ENCODE results near the gene HTR1B. TPM values are rescaled to one million over a fixed set of nuclear protein-coding genes. Genes with fewer than 3 reads are reported as not detected.

HTR1B gene
- total RNA-seq = not detected
- long read RNA-seq = 0 reads

DNA sequence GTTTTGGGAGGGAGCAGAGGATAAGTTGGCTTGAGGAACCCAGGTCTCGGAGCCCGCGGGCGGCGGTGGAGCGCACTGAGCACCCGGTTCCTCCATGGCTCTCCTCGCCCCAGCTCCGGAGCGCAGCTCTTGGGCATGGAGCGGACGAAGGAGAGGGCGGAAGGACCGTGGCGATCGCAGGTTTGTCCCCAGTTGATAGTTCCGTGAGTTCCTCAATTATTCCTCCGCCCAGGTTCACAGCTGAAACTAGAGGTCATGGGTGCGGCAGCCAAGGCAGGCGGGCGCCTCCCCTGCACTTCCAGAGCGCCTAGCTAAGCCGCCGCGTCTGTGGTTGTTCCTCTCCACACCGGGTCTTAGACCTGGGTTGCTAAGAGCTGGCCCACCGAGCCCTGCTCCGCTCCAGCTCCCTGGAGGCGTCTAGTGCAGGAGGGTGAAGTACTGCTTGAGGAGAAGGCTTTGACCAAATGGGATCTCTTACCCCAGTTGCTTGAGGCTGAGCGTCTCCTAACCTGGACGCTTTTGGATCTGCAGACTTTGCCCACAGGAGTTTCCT is at the start of gene HTR1B:
Gene HTR1B (minus strand): TSS at position 184 of the 553 bp plus-strand sequence. CDS start 88 bp downstream, at position 96.
- ATAC-seq (no peak), DNase-seq (no peak)
- no peak within 1 kb of the TSS for H3K4me3 ChIP-seq
- no peaks in the 10 kb centered on the region for H3K9me3 ChIP-seq
- H3K27ac ChIP-seq = no peak within 1 kb of the TSS
- TF ChIP-seq POLR2A (IDR thresholded peaks at IDR 0.05) = no peak
- TF ChIP-seq, protein P1, sequence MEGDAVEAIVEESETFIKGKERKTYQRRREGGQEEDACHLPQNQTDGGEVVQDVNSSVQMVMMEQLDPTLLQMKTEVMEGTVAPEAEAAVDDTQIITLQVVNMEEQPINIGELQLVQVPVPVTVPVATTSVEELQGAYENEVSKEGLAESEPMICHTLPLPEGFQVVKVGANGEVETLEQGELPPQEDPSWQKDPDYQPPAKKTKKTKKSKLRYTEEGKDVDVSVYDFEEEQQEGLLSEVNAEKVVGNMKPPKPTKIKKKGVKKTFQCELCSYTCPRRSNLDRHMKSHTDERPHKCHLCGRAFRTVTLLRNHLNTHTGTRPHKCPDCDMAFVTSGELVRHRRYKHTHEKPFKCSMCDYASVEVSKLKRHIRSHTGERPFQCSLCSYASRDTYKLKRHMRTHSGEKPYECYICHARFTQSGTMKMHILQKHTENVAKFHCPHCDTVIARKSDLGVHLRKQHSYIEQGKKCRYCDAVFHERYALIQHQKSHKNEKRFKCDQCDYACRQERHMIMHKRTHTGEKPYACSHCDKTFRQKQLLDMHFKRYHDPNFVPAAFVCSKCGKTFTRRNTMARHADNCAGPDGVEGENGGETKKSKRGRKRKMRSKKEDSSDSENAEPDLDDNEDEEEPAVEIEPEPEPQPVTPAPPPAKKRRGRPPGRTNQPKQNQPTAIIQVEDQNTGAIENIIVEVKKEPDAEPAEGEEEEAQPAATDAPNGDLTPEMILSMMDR (IDR thresholded peaks at IDR 0.05) = no peak
- H3K36me3 ChIP-seq = no peaks in the 10 kb centered on the region
- H3K4me1 ChIP-seq = peaks cover 0 to 17% (median 0%) of the 10 kb centered on the region in 4 donors
- peaks cover 0 to 13% of the 10 kb centered on the region in 2 donors for H3K27me3 ChIP-seq
- intact Hi-C loops (cut with DNase I) = no loop called here
- WGBS (ENCODE audit: insufficient coverage, low coverage, low lambda C conversion rate, missing lambda C conversion rate) = no CpG with 5 or more reads among the region's 31 CpGs

GRCh38 chr6:77512554-77512953 is 49.3 kb upstream of the HTR1B start:
- H3K27ac ChIP-seq = no peak overlapping the region
- intact Hi-C loops (cut with DNase I) = no loop called here
- no peak for ATAC-seq
- no peak for DNase-seq
- H3K36me3 ChIP-seq = no peaks in the 10 kb centered on the region
- no peak overlapping the region for H3K4me3 ChIP-seq
- H3K4me1 ChIP-seq = no peaks in the 10 kb centered on the region
- no peak for TF ChIP-seq POLR2A (IDR thresholded peaks at IDR 0.05)
- TF ChIP-seq, protein P1 (IDR thresholded peaks at IDR 0.05) = no peak
- no peaks in the 10 kb centered on the region for H3K9me3 ChIP-seq
- no peaks in the 10 kb centered on the region for H3K27me3 ChIP-seq

DNA sequence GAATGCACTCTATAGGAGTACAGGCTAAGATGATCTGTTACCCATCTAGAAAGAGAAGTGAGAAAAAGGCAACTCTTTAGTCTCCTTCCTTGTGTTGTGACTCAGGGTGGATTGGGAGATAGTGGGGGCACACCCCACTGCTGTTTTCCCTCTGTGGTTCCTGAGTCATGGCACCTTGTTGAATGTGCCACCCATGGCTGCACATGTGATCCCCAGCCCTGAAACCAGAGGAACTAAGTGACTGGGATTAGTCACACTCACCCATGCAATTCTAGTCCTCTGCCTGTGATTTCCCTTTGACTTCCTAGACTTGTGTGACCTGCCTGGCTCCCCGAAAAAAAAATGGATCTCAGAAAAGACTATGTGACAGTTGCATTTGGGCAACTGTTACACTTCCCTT is 48.6 kb upstream of the HTR1B start:
- no peak overlapping the region for H3K27ac ChIP-seq
- H3K9me3 ChIP-seq = no peaks in the 10 kb centered on the region
- DNase-seq = no peak
- TF ChIP-seq, protein P1 (IDR thresholded peaks at IDR 0.05) = no peak
- TF ChIP-seq POLR2A (IDR thresholded peaks at IDR 0.05) = no peak
- H3K27me3 ChIP-seq = no peaks in the 10 kb centered on the region
- 36% methylated on average over 1 of the region's 1 CpG for WGBS (ENCODE audit: insufficient coverage, low coverage, low lambda C conversion rate, missing lambda C conversion rate)
- no peak for ATAC-seq
- H3K4me1 ChIP-seq = no peaks in the 10 kb centered on the region
- intact Hi-C loops (cut with DNase I) = no loop called here
- no peak overlapping the region for H3K4me3 ChIP-seq
- no peaks in the 10 kb centered on the region for H3K36me3 ChIP-seq

- no peaks in the 10 kb centered on the region for H3K9me3 ChIP-seq
- ATAC-seq = no peak
- H3K27me3 ChIP-seq = no peaks in the 10 kb centered on the region
- no peaks in the 10 kb centered on the region for H3K4me1 ChIP-seq
- no peak overlapping the region for H3K27ac ChIP-seq
- 100% methylated on average over 1 of the region's 1 CpG for WGBS (ENCODE audit: insufficient coverage, low coverage, low lambda C conversion rate, missing lambda C conversion rate)
- no peak for DNase-seq
- TF ChIP-seq, protein P1 (IDR thresholded peaks at IDR 0.05) = no peak
- TF ChIP-seq POLR2A (IDR thresholded peaks at IDR 0.05) = no peak
- no peak overlapping the region for H3K4me3 ChIP-seq
- H3K36me3 ChIP-seq = no peaks in the 10 kb centered on the region
- intact Hi-C loops (cut with DNase I) = no loop called here
Observed at GRCh38 chr6:77502981-77503380, 39.7 kb upstream of the HTR1B start.

DNA sequence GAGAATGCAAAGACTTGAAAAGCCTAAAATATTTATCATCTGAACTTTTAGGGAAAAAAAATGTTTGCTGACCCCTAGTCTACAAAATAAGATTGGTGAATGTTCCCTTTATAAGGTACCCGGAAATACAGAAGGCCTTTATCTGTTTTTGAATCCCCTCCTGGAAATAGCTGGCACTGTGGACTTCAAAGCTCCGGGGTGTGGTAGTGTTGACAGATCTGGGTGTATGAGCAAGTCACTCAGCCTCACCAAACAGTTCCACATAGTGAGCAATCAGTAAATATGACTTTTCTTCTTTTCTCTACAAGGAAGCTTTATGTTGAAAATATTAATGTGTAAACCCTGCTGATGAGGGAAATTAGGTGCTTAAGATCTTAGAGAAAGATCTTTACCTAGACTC is 29.2 kb upstream of the HTR1B start:
- H3K4me1 ChIP-seq = no peaks in the 10 kb centered on the region
- H3K27me3 ChIP-seq = no peaks in the 10 kb centered on the region
- 52% methylated on average over 2 of the region's 2 CpGs for WGBS (ENCODE audit: insufficient coverage, low coverage, low lambda C conversion rate, missing lambda C conversion rate)
- intact Hi-C loops (cut with DNase I) = no loop called here
- H3K36me3 ChIP-seq = no peaks in the 10 kb centered on the region
- H3K9me3 ChIP-seq = no peaks in the 10 kb centered on the region
- no peak for ATAC-seq
- TF ChIP-seq POLR2A (IDR thresholded peaks at IDR 0.05) = no peak
- no peak overlapping the region for H3K4me3 ChIP-seq
- DNase-seq = no peak
- H3K27ac ChIP-seq = no peak overlapping the region

Measured in right lobe of liver (tissue), 6 donors.